HepG2 (cell line): ENCODE measurements around the gene ERBB4.
"Not testable (repeated sequence)": the region's sequence is repeated elsewhere in the genome, so short reads cannot be mapped to it uniquely, and the experiment has no call there.

ENCODE experiments used
- ATAD3A ChIP-seq: sonication (generic); formaldehyde crosslinking; IDR thresholded peaks from 2 replicates; pipeline ENCODE4 v1.4.0; 2020; ENCODE audit warnings: missing genetic modification reagents
- BRCA1 ChIP-seq: sonication (generic); formaldehyde crosslinking; IDR thresholded peaks from 2 replicates; pipeline ENCODE4 v1.4.0; 2020; ENCODE audit warnings: missing genetic modification reagents
- HBP1 ChIP-seq: IDR thresholded peaks from 2 replicates; pipeline ENCODE4 v1.6.1; 2016; ENCODE audit warnings: low read depth, control low read depth
- KLF16 ChIP-seq, 2 experiments: sonication (generic) in 1 of 2; formaldehyde crosslinking in 1 of 2; IDR thresholded peaks; 2 replicates each; pipeline versions ENCODE4 v1.6.1 to v1.8.0; 2016 to 2023; ENCODE audit warnings: missing genetic modification reagents in 2 of 2, missing compliant biosample characterization in 1 of 2
- NR3C1 ChIP-seq: sonication (generic); formaldehyde crosslinking; IDR thresholded peaks from 2 replicates; pipeline ENCODE4 v1.4.0; 2020; ENCODE audit warnings: missing genetic modification reagents
- PBX3 ChIP-seq: sonication (generic); formaldehyde crosslinking; IDR thresholded peaks from 2 replicates; pipeline ENCODE4 v1.8.1; 2023; ENCODE audit warnings: missing genetic modification reagents, inconsistent platforms, borderline replicate concordance
- POLR2A ChIP-seq, 2 experiments: IDR thresholded peaks; 2 replicates each; pipeline ENCODE4 v1.6.1; 2011; ENCODE audit warnings: low read depth in 2 of 2, low read length in 2 of 2, mild to moderate bottlenecking in 1 of 2, moderate library complexity in 1 of 2; ENCODE audit not compliant: insufficient read depth in 1 of 2
- RERE ChIP-seq: IDR thresholded peaks from 2 replicates; pipeline ENCODE4 v1.6.1; 2016; ENCODE audit warnings: low read depth, missing genetic modification reagents, missing compliant biosample characterization
- TGIF2 ChIP-seq: IDR thresholded peaks from 2 replicates; pipeline ENCODE4 v1.6.1; 2016; ENCODE audit warnings: control low read depth, missing compliant biosample characterization
- ZBTB49 ChIP-seq: sonication (generic); formaldehyde crosslinking; IDR thresholded peaks from 2 replicates; pipeline ENCODE4 v1.4.0; 2020; ENCODE audit warnings: missing genetic modification reagents, borderline replicate concordance
- ZKSCAN8 ChIP-seq: IDR thresholded peaks from 2 replicates; pipeline ENCODE4 v1.6.1; 2016; ENCODE audit warnings: borderline replicate concordance, missing genetic modification reagents, missing compliant biosample characterization
- ZNF446 ChIP-seq: sonication (generic); formaldehyde crosslinking; IDR thresholded peaks from 2 replicates; pipeline ENCODE4 v1.5.0; 2020; ENCODE audit warnings: mild to moderate bottlenecking, missing genetic modification reagents

- not testable (repeated sequence) for TF ChIP-seq RERE (CRISPR knock-in tag); KLF16 (CRISPR knock-in tag; IDR thresholded peaks at IDR 0.05); ZKSCAN8 (CRISPR knock-in tag); NR3C1 (CRISPR knock-in tag); POLR2A (IDR thresholded peaks at IDR 0.05; ENCODE audit: insufficient read depth in 1 of 2, low read depth in 2 of 2, low read length in 2 of 2); PBX3; TGIF2 (CRISPR knock-in tag); HBP1 (CRISPR knock-in tag); ATAD3A (CRISPR knock-in tag); BRCA1 (CRISPR knock-in tag); ZNF446; ZBTB49
Measured at GRCh38 chr2:212106536-212106935, 432.1 kb downstream of the ERBB4 start.
